ENCODE measurements around the gene ATAD3B. TPM values are rescaled to one million over a fixed set of nuclear protein-coding genes. Genes with fewer than 3 reads are reported as not detected.
A peak's percentile ranks its signal among the peaks of the same experiment; 100 is the strongest.
"Not testable (repeated sequence)": the region's sequence is repeated elsewhere in the genome, so short reads cannot be mapped to it uniquely, and the experiment has no call there.

The ATAD3B gene
- total and polyA plus RNA-seq, 2 of the 13 experiments (the other 11 are each of a cell fraction or from before 2014, with no cell fraction given) = 9.6 to 31.1 TPM

- H3K9ac ChIP-seq (ENCODE audit: insufficient read depth, low read depth, low read length); POLR2A ChIA-PET; H3K4me1 ChIP-seq (ENCODE audit: insufficient read depth, low read length); ATAC-seq; H3K4me3 ChIP-seq (replicated peaks in 1 of 3; ENCODE audit: insufficient read depth in 1 of 3, low read depth in 2 of 3, low read length in 3 of 3); BruUV-seq (replicated peaks); H3K4me2 ChIP-seq (ENCODE audit: low read depth, low read length); intact Hi-C loops (cut with micrococcal nuclease; ENCODE audit: unreplicated experiment); CTCF ChIA-PET (ENCODE audit: low intra/inter-chr PET ratio, low total read pairs); H2AFZ ChIP-seq (ENCODE audit: low read length); H3K9me3 ChIP-seq (ENCODE audit: low read length); H3K79me2 ChIP-seq (ENCODE audit: insufficient read depth, low read length); H3K27me3 ChIP-seq (ENCODE audit: control insufficient read depth in 1 of 2, insufficient read depth in 2 of 2, low read length in 2 of 2); FAIRE-seq; DNase-seq (ENCODE audit: low spot score); H3K27ac ChIP-seq (ENCODE audit: extremely low read length, insufficient read depth, low read length); in situ Hi-C loops (cut with HindIII; ENCODE audit: extremely low pct_ligation_motif_present, low pct_unique_long_range_greater_than_20kb); H4K20me1 ChIP-seq (ENCODE audit: insufficient read depth, low read length): not testable (repeated sequence)
- peaks cover 28 to 50% of the 10 kb centered on the region in 2 experiments for H3K36me3 ChIP-seq (replicated peaks in 1 of 2; ENCODE audit: control insufficient read depth in 1 of 2, insufficient read depth in 2 of 2, low read length in 2 of 2)
- WGBS (ENCODE audit: low lambda C conversion rate) = 96% methylated on average over 13 of the region's 16 CpGs
Observed at GRCh38 chr1:1480488-1480867, 8.9 kb downstream of the ATAD3B start.

- intact Hi-C loops (cut with micrococcal nuclease; ENCODE audit: unreplicated experiment); CTCF ChIA-PET (ENCODE audit: low intra/inter-chr PET ratio, low total read pairs); H3K79me2 ChIP-seq (ENCODE audit: insufficient read depth, low read length); H3K4me1 ChIP-seq (ENCODE audit: insufficient read depth, low read length); H2AFZ ChIP-seq (ENCODE audit: low read length); in situ Hi-C loops (cut with HindIII; ENCODE audit: extremely low pct_ligation_motif_present, low pct_unique_long_range_greater_than_20kb); H3K27ac ChIP-seq (ENCODE audit: extremely low read length, insufficient read depth, low read length); H4K20me1 ChIP-seq (ENCODE audit: insufficient read depth, low read length); BruUV-seq (replicated peaks); H3K4me3 ChIP-seq (replicated peaks in 1 of 3; ENCODE audit: insufficient read depth in 1 of 3, low read depth in 2 of 3, low read length in 3 of 3); FAIRE-seq; H3K9ac ChIP-seq (ENCODE audit: insufficient read depth, low read depth, low read length); H3K4me2 ChIP-seq (ENCODE audit: low read depth, low read length); POLR2A ChIA-PET; DNase-seq (ENCODE audit: low spot score); H3K9me3 ChIP-seq (ENCODE audit: low read length); H3K27me3 ChIP-seq (ENCODE audit: control insufficient read depth in 1 of 2, insufficient read depth in 2 of 2, low read length in 2 of 2); ATAC-seq: not testable (repeated sequence)
- H3K36me3 ChIP-seq (replicated peaks in 1 of 2; ENCODE audit: control insufficient read depth in 1 of 2, insufficient read depth in 2 of 2, low read length in 2 of 2) = peaks cover 26 to 48% of the 10 kb centered on the region in 2 experiments
- 98% methylated on average over 28 of the region's 30 CpGs for WGBS (ENCODE audit: low lambda C conversion rate)
- TF ChIP-seq RBFOX2 (IDR thresholded peaks at IDR 0.05; ENCODE audit: low read depth, low read length) = peak; percentile 33; the same call in 1 of the 2 replicates
Observed at GRCh38 chr1:1481811-1482210, 10.2 kb downstream of the ATAD3B start.

- BruUV-seq (replicated peaks) = no TSS peak
- CTCF ChIA-PET (ENCODE audit: low intra/inter-chr PET ratio, low total read pairs) = no interaction called here
- Histone ChIP-seq H3K9ac (ENCODE audit: insufficient read depth, low read depth, low read length) (no peak overlapping the region), H3K79me2 (ENCODE audit: insufficient read depth, low read length) (no peaks in the 10 kb centered on the region), H3K36me3 (replicated peaks in 1 of 2; ENCODE audit: control insufficient read depth in 1 of 2, insufficient read depth in 2 of 2, low read length in 2 of 2) (peaks cover 26 to 47% of the 10 kb centered on the region in 2 experiments), H3K4me1 (ENCODE audit: insufficient read depth, low read length) (no peaks in the 10 kb centered on the region), H4K20me1 (ENCODE audit: insufficient read depth, low read length) (no peaks in the 10 kb centered on the region), H2AFZ (ENCODE audit: low read length) (no peak overlapping the region), H3K27ac (ENCODE audit: extremely low read length, insufficient read depth, low read length) (no peak overlapping the region), H3K4me2 (ENCODE audit: low read depth, low read length) (no peak overlapping the region), H3K4me3 (replicated peaks in 1 of 3; ENCODE audit: insufficient read depth in 1 of 3, low read depth in 2 of 3, low read length in 3 of 3) (no peak overlapping the region), H3K9me3 (ENCODE audit: low read length) (no peaks in the 10 kb centered on the region), H3K27me3 (ENCODE audit: control insufficient read depth in 1 of 2, insufficient read depth in 2 of 2, low read length in 2 of 2) (no peaks in the 10 kb centered on the region)
- intact Hi-C loops (cut with micrococcal nuclease; ENCODE audit: unreplicated experiment) (no loop called here), in situ Hi-C loops (cut with HindIII; ENCODE audit: extremely low pct_ligation_motif_present, low pct_unique_long_range_greater_than_20kb) (no loop called here)
- DNase-seq (ENCODE audit: low spot score) = no peak
- no peak for FAIRE-seq
- POLR2A ChIA-PET = no interaction called here
- ATAC-seq = no peak
- 96% methylated on average over 14 of the region's 14 CpGs for WGBS (ENCODE audit: low lambda C conversion rate)
- TF ChIP-seq KLF12 (CRISPR knock-in tag; IDR thresholded peaks at IDR 0.05; ENCODE audit: borderline replicate concordance) (no peak), DRAP1 (CRISPR knock-in tag; IDR thresholded peaks at IDR 0.05) (no peak), IRX3 (CRISPR knock-in tag; IDR thresholded peaks at IDR 0.05; ENCODE audit: borderline replicate concordance, low read depth) (no peak), ZNF710 (CRISPR knock-in tag; IDR thresholded peaks at IDR 0.05; ENCODE audit: borderline replicate concordance) (no peak), MIER2 (CRISPR knock-in tag; IDR thresholded peaks at IDR 0.05) (no peak), DDIT3 (CRISPR knock-in tag; IDR thresholded peaks at IDR 0.05) (no peak), KAT8 (CRISPR knock-in tag; IDR thresholded peaks at IDR 0.05) (no peak), KLF9 (CRISPR knock-in tag; IDR thresholded peaks at IDR 0.05; ENCODE audit: low read depth) (no peak), MTA1 (CRISPR knock-in tag; IDR thresholded peaks at IDR 0.05; ENCODE audit: borderline replicate concordance) (no peak)
Observed at GRCh38 chr1:1482856-1483255, 11.3 kb downstream of the ATAD3B start.
